DND-41 (cell line): ENCODE results near the gene MBP.

Experiments
- ATAC-seq: fragments of 200-7000 bp; cut with Tn5 transposase; 3 replicates; pipeline ENCODE4 v1.9.1; 2021; ENCODE audit warnings: low read depth; ENCODE audit not compliant: insufficient read depth
- DNase-seq: peaks from one replicate; pipeline ENCODE4 v3.0.0-alpha.2; 2020
- H2AFZ ChIP-seq: 2 replicates; pipeline ENCODE4 v1.6.0; 2012; ENCODE audit warnings: low read depth, low read length
- H3K27ac ChIP-seq: 2 replicates; pipeline ENCODE4 v1.5.1; 2012; ENCODE audit warnings: low read length, inconsistent platforms
- H3K27me3 ChIP-seq: fragments of 200-600 bp; sonication (generic); 2 replicates; pipeline ENCODE4 v1.6.0; 2012; ENCODE audit warnings: low read length, mild to moderate bottlenecking, inconsistent platforms; ENCODE audit not compliant: insufficient read depth, poor library complexity
- H3K36me3 ChIP-seq: 2 replicates; pipeline ENCODE4 v1.5.1; 2012; ENCODE audit warnings: low read length, inconsistent platforms; ENCODE audit not compliant: insufficient read depth
- H3K4me1 ChIP-seq: 2 replicates; pipeline ENCODE4 v1.5.1; 2012; ENCODE audit warnings: mild to moderate bottlenecking, low read length; ENCODE audit not compliant: insufficient read depth
- H3K4me2 ChIP-seq: 2 replicates; pipeline ENCODE4 v1.6.0; 2012; ENCODE audit warnings: mild to moderate bottlenecking, moderate library complexity, low read length, inconsistent platforms; ENCODE audit not compliant: insufficient read depth
- H3K4me3 ChIP-seq, 2 experiments: fragments of 200-600 bp in 1 of 2; shearing (Covaris generic) in 1 of 2; 2 replicates each; pipeline ENCODE4 v1.5.1; 2012 to 2016; ENCODE audit warnings: inconsistent platforms in 2 of 2, low read length in 2 of 2, mild to moderate bottlenecking in 2 of 2, low read depth in 1 of 2, moderate library complexity in 1 of 2
- H3K79me2 ChIP-seq: 2 replicates; pipeline ENCODE4 v1.6.0; 2012; ENCODE audit warnings: low read length, inconsistent platforms; ENCODE audit not compliant: insufficient read depth
- H3K9ac ChIP-seq: 2 replicates; pipeline ENCODE4 v1.6.0; 2012; ENCODE audit warnings: low read depth, mild to moderate bottlenecking, inconsistent platforms, low read length, moderate library complexity
- H3K9me3 ChIP-seq: 2 replicates; pipeline ENCODE4 v1.5.1; 2012; ENCODE audit warnings: low read length, moderate library complexity, mild to moderate bottlenecking, inconsistent platforms; ENCODE audit not compliant: insufficient read depth, severe bottlenecking
- H4K20me1 ChIP-seq: 2 replicates; pipeline ENCODE4 v1.6.0; 2012; ENCODE audit warnings: low read length; ENCODE audit not compliant: insufficient read depth
- CTCF ChIP-seq: IDR thresholded peaks from 2 replicates; pipeline ENCODE4 v1.5.1; 2012; ENCODE audit warnings: borderline replicate concordance, low read length, moderate library complexity, mild to moderate bottlenecking; ENCODE audit not compliant: poor library complexity, severe bottlenecking; ENCODE audit errors: extremely low read depth
- EZH2 ChIP-seq: IDR thresholded peaks from 3 replicates; pipeline ENCODE4 v1.6.1; 2012; ENCODE audit warnings: borderline replicate concordance, low read depth, mild to moderate bottlenecking, moderate library complexity, low read length, inconsistent platforms; ENCODE audit not compliant: severe bottlenecking

The MBP gene

GRCh38 chr18:77151772-77152520 is 19.4 kb upstream of the MBP start:
- Histone ChIP-seq H3K27me3 (no peaks in the 10 kb centered on the region), H3K36me3 (no peaks in the 10 kb centered on the region), H3K27ac (no peak overlapping the region), H3K9ac (no peak overlapping the region), H2AFZ (no peak overlapping the region), H4K20me1 (no peaks in the 10 kb centered on the region), H3K9me3 (no peaks in the 10 kb centered on the region), H3K4me1 (peaks cover 18% of the 10 kb centered on the region), H3K79me2 (no peaks in the 10 kb centered on the region), H3K4me2 (no peak overlapping the region), H3K4me3 (no peak overlapping the region)
- TF ChIP-seq CTCF: no peak
- no peak for TF ChIP-seq EZH2
- DNase-seq: no peak
- ATAC-seq: no peak

- H3K4me3 ChIP-seq: no peak overlapping the region
- no peak for ATAC-seq
Observed at GRCh38 chr18:77151033-77151771, 18.6 kb upstream of the MBP start.

GRCh38 chr18:77150588-77150987 is 18.0 kb upstream of the MBP start:
- Histone ChIP-seq H3K27me3 (no peaks in the 10 kb centered on the region), H3K36me3 (no peaks in the 10 kb centered on the region), H3K4me2 (no peak overlapping the region), H3K4me1 (peaks cover 31% of the 10 kb centered on the region), H2AFZ (no peak overlapping the region), H3K27ac (no peak overlapping the region), H3K4me3 (no peak overlapping the region), H4K20me1 (no peaks in the 10 kb centered on the region), H3K9ac (no peak overlapping the region), H3K79me2 (no peaks in the 10 kb centered on the region), H3K9me3 (no peaks in the 10 kb centered on the region)
- ATAC-seq (no peak), DNase-seq (no peak)
- TF ChIP-seq CTCF (no peak), EZH2 (no peak)

More at GRCh38 chr18:77151033-77151771, 18.6 kb upstream of the MBP start:
- Histone ChIP-seq H3K9ac (no peak overlapping the region), H3K27ac (no peak overlapping the region), H3K9me3 (no peaks in the 10 kb centered on the region), H4K20me1 (no peaks in the 10 kb centered on the region), H3K4me1 (peaks cover 25% of the 10 kb centered on the region), H3K4me2 (no peak overlapping the region), H3K27me3 (no peaks in the 10 kb centered on the region), H2AFZ (no peak overlapping the region), H3K79me2 (no peaks in the 10 kb centered on the region), H3K36me3 (no peaks in the 10 kb centered on the region)
- DNase-seq: no peak
- no peak for TF ChIP-seq CTCF
- no peak for TF ChIP-seq EZH2
